Right lobe of liver (tissue), 4 donors: ENCODE measurements around the gene PKP3.

ENCODE experiments used
- CTCF ChIP-seq, 4 donors: fragments of 200-600 bp in 3 of 4; fragments of 450-650 bp in 1 of 4; IDR thresholded peaks; one replicate each; pipeline versions ENCODE4 v1.5.1 to v1.8.0; 2016 to 2022; ENCODE audit warnings: antibody characterized with exemption in 4 of 4, mild to moderate bottlenecking in 2 of 4
- POLR2A ChIP-seq: fragments of 450-650 bp; IDR thresholded peaks from one replicate; pipeline ENCODE4 v1.6.1; 2017; ENCODE audit warnings: antibody characterized with exemption, mild to moderate bottlenecking
- donor health status: DM: no; HTN: no; CAD: no.
- donor health status: DM: no; HTN: no; CAD: no.
- donor health status: DM: no; HTN: yes; CAD: no.

DNA sequence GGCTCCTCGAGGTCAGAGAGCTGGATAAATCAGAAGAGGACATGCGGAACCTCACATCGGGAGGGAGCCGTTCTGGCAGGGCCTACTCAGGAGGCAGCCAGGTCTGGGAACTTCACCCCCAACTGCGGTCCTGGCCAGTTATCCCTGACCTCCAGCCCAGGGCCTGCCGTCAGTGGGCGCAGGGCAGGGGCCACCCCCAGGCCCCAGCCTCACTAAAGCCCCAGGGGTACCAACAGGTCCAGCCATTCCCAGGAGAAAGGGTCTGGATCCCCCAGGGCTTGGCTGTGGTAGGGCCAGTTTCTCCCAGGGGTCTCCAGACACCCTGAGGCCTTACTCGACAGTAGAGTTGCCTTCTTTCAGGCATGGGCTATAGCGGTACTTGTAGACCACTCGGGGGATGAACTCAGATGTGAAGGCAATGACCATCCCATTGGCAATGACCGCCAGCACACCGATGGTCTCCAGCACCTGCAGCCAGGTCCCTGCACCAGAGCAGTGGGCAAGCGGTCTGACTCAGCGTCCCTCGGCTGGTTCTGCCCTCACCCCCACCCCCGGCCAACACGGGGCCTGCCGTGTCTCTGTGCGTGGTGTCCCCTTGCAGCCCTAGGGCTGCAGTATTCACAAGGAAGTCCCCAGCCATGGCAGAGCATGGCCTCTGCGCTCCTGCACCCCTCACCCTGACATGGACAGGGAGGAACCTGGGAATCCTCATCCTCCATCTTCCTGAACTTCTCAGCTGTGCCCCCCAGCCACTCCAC, 25.4 kb downstream of the PKP3 start:
- TF ChIP-seq CTCF (IDR thresholded peaks at IDR 0.05): no peak
- no peak for TF ChIP-seq POLR2A
